Smooth muscle cell (in vitro differentiated cells): ENCODE data around the gene GNAQ. TPM values are rescaled to one million over a fixed set of nuclear protein-coding genes. Genes with fewer than 3 reads are reported as not detected.

Experiments
- DNase-seq: peaks from one replicate; lab custom pipeline; 2025; ENCODE audit not compliant: unreplicated experiment; lab: John Stamatoyannopoulos, UW
- H2AFZ ChIP-seq: fragments of 200-600 bp; sonication (generic); 2 replicates; pipeline ENCODE4 v1.6.0; 2016; ENCODE audit warnings: antibody characterized with exemption, low read depth, mild to moderate bottlenecking
- H3F3A ChIP-seq: fragments of 200-600 bp; sonication (generic); 2 replicates; pipeline ENCODE4 v1.6.0; 2017; ENCODE audit warnings: antibody characterized with exemption, low read depth
- H3K27ac ChIP-seq: fragments of 200-600 bp; sonication (generic); 2 replicates; pipeline ENCODE4 v1.5.1; 2016; ENCODE audit warnings: low read depth, mild to moderate bottlenecking
- H3K27me3 ChIP-seq: fragments of 200-600 bp; sonication (generic); 2 replicates; pipeline ENCODE4 v1.6.1; 2016; ENCODE audit warnings: low read depth, mild to moderate bottlenecking
- H3K36me3 ChIP-seq: fragments of 200-600 bp; sonication (generic); 2 replicates; pipeline ENCODE4 v1.5.1; 2016; ENCODE audit warnings: low read depth
- H3K4me1 ChIP-seq: fragments of 200-600 bp; sonication (generic); 2 replicates; pipeline ENCODE4 v1.5.1; 2016; ENCODE audit warnings: low read depth
- H3K4me2 ChIP-seq: fragments of 200-600 bp; sonication (generic); 2 replicates; pipeline ENCODE4 v1.6.0; 2016; ENCODE audit warnings: mild to moderate bottlenecking
- H3K4me3 ChIP-seq: fragments of 200-600 bp; sonication (generic); 2 replicates; pipeline ENCODE4 v1.5.1; 2016; ENCODE audit warnings: mild to moderate bottlenecking
- H3K79me2 ChIP-seq: fragments of 200-600 bp; sonication (generic); 2 replicates; pipeline ENCODE4 v1.6.0; 2016; ENCODE audit warnings: low read depth, mild to moderate bottlenecking
- H3K9ac ChIP-seq: fragments of 200-600 bp; sonication (generic); 2 replicates; pipeline ENCODE4 v1.6.0; 2016; ENCODE audit warnings: low read depth
- H3K9me3 ChIP-seq: fragments of 200-600 bp; sonication (generic); replicated peaks from 2 replicates; pipeline ENCODE4 v1.5.1; 2016; ENCODE audit warnings: low read depth
- H4K20me1 ChIP-seq: fragments of 200-600 bp; sonication (generic); 2 replicates; pipeline ENCODE4 v1.6.0; 2016; ENCODE audit warnings: low read depth
- CTCF ChIP-seq: fragments of 200-600 bp; sonication (generic); IDR thresholded peaks from 2 replicates; pipeline ENCODE4 v1.5.1; 2017; ENCODE audit warnings: borderline replicate concordance, mild to moderate bottlenecking, antibody characterized with exemption; ENCODE audit not compliant: insufficient read depth, poor library complexity, severe bottlenecking
- WGBS: methylation state at CpG from one replicate; pipeline ENCODE4 v1.1.7; 2016; ENCODE audit warnings: low lambda C conversion rate; 5-methylcytosine and 5-hydroxymethylcytosine counted together
- polyA plus RNA-seq: library from polyadenylated mRNA; unstranded; fragments of >200 nt; fragmentation: Nextera tagmentation; extraction: Ambion mirVana; gene quantifications from 2 replicates; pipeline ENCODE4 v1.2.1, GENCODE V29; 2016
- total RNA-seq: library from RNA; depleted of rRNA; stranded (reverse); fragments of >200 nt; gene quantifications from 2 replicates; pipeline ENCODE4 v1.2.3, GENCODE V29; 2014

Gene GNAQ
- total and polyA plus RNA-seq, 2 experiments from 2014 or later = 12.5 to 41.4 TPM

GRCh38 chr9:77933019-77933418 is 98.6 kb downstream of the GNAQ start:
- Histone ChIP-seq H3K4me2 (no peak overlapping the region), H3K27me3 (no peaks in the 10 kb centered on the region), H3K9ac (no peak overlapping the region), H3K36me3 (no peaks in the 10 kb centered on the region), H3K9me3 (no peaks in the 10 kb centered on the region), H3K4me1 (no peaks in the 10 kb centered on the region), H3K27ac (peak overlapping the region; percentile 35), H3F3A (no peaks in the 10 kb centered on the region), H3K79me2 (peaks cover 77% of the 10 kb centered on the region), H4K20me1 (peaks cover 77% of the 10 kb centered on the region), H2AFZ (no peak overlapping the region), H3K4me3 (no peak overlapping the region)
- TF ChIP-seq CTCF = no peak
- no peak for DNase-seq
- 66% methylated on average over 7 of the region's 7 CpGs for WGBS

- H3K79me2 ChIP-seq = peaks cover 75% of the 10 kb centered on the region
These were observed 101.7 kb downstream of the GNAQ start for GRCh38 chr9:77929942-77930341.

GRCh38 chr9:77927265-77927664 is 104.3 kb downstream of the GNAQ start:
- no peak for TF ChIP-seq CTCF
- H3K4me1 ChIP-seq = peaks cover 12% of the 10 kb centered on the region
- H3K79me2 ChIP-seq = peaks cover 79% of the 10 kb centered on the region
- H2AFZ ChIP-seq = no peak overlapping the region
- peaks cover 67% of the 10 kb centered on the region for H4K20me1 ChIP-seq
- H3K4me3 ChIP-seq = no peak overlapping the region
- no peak for DNase-seq
- WGBS = 28% methylated on average over 2 of the region's 2 CpGs
- H3F3A ChIP-seq = peaks cover 4% of the 10 kb centered on the region
- H3K4me2 ChIP-seq = peak overlapping the region; percentile 64
- H3K9me3 ChIP-seq = no peaks in the 10 kb centered on the region
- H3K9ac ChIP-seq = no peak overlapping the region
- peak overlapping the region; percentile 72 for H3K27ac ChIP-seq
- H3K36me3 ChIP-seq = no peaks in the 10 kb centered on the region
- H3K27me3 ChIP-seq = no peaks in the 10 kb centered on the region

More at GRCh38 chr9:77929942-77930341, 101.7 kb downstream of the GNAQ start:
- Histone ChIP-seq H4K20me1 (peaks cover 74% of the 10 kb centered on the region), H3K27ac (no peak overlapping the region), H3K4me1 (peaks cover 12% of the 10 kb centered on the region), H3K27me3 (no peaks in the 10 kb centered on the region), H3K36me3 (no peaks in the 10 kb centered on the region), H2AFZ (no peak overlapping the region), H3K9ac (no peak overlapping the region), H3K4me2 (no peak overlapping the region), H3K9me3 (no peaks in the 10 kb centered on the region), H3F3A (peaks cover 4% of the 10 kb centered on the region), H3K4me3 (no peak overlapping the region)
- DNase-seq = no peak
- no peak for TF ChIP-seq CTCF

GRCh38 chr9:77926371-77926878 is 105.2 kb downstream of the GNAQ start:
- no peaks in the 10 kb centered on the region for H3K27me3 ChIP-seq
- no peak overlapping the region for H3K4me3 ChIP-seq
- H3F3A ChIP-seq = peaks cover 4% of the 10 kb centered on the region
- no peaks in the 10 kb centered on the region for H3K9me3 ChIP-seq
- no peak for DNase-seq
- H3K79me2 ChIP-seq = peaks cover 71% of the 10 kb centered on the region
- TF ChIP-seq CTCF = no peak
- peak overlapping the region; percentile 64 for H3K4me2 ChIP-seq
- H3K36me3 ChIP-seq = no peaks in the 10 kb centered on the region
- H2AFZ ChIP-seq = no peak overlapping the region
- peaks cover 12% of the 10 kb centered on the region for H3K4me1 ChIP-seq
- no peak overlapping the region for H3K9ac ChIP-seq
- H4K20me1 ChIP-seq = peaks cover 65% of the 10 kb centered on the region
- H3K27ac ChIP-seq = peak overlapping the region; percentile 72
